ENCODE measurements around the gene BCAS2.

The BCAS2 gene

DNA sequence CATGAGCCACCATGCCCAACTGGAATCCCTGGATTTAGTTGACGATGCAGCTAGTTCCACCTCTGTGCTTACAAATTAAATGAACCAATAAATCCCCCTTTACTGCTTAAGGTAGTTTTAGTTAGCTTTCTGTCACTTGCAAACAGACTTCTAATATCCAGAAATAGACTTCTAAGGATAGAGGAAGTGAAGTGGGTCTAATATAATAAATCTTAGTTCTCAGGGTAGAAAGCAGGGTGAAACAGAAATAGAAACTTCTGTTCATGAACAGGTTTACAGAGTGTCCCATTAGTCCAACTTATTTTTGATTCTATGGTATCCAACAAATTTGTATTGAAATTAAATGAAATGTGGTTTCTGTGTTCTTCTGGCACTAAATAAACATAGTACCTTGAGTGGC is 20.1 kb downstream of the BCAS2 start:
- no peak overlapping the region for H3K4me3 ChIP-seq (ENCODE audit: low read length)
- TF ChIP-seq, protein P1, sequence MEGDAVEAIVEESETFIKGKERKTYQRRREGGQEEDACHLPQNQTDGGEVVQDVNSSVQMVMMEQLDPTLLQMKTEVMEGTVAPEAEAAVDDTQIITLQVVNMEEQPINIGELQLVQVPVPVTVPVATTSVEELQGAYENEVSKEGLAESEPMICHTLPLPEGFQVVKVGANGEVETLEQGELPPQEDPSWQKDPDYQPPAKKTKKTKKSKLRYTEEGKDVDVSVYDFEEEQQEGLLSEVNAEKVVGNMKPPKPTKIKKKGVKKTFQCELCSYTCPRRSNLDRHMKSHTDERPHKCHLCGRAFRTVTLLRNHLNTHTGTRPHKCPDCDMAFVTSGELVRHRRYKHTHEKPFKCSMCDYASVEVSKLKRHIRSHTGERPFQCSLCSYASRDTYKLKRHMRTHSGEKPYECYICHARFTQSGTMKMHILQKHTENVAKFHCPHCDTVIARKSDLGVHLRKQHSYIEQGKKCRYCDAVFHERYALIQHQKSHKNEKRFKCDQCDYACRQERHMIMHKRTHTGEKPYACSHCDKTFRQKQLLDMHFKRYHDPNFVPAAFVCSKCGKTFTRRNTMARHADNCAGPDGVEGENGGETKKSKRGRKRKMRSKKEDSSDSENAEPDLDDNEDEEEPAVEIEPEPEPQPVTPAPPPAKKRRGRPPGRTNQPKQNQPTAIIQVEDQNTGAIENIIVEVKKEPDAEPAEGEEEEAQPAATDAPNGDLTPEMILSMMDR (conservative IDR thresholded peaks at IDR 0.05; ENCODE audit: low read depth, low read length): no peak
- no peak for DNase-seq (ENCODE audit: low read depth)

DNA sequence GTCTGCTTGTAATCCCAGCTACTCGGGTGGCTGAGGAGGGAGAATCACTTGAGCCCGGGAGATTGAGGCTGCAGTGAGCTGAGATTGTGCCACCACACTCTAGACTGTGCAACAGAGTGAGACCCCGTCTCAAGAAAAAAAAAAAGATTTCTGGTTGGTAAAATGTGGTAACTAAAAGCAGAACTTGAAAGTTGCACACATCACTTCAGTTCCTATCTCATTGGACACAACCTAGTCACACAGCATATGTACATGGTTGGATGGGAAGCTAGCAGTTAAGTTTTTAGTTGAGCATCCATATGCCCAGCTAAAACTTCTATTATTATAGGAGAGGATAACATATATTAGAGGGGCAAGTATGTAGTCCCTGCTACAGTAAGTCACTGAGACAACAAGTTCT is 22.1 kb downstream of the BCAS2 start:
- no peak overlapping the region for H3K4me3 ChIP-seq (ENCODE audit: low read length)
- TF ChIP-seq, protein P1 (conservative IDR thresholded peaks at IDR 0.05; ENCODE audit: low read depth, low read length): no peak
- no peak for DNase-seq (ENCODE audit: low read depth)

DNA sequence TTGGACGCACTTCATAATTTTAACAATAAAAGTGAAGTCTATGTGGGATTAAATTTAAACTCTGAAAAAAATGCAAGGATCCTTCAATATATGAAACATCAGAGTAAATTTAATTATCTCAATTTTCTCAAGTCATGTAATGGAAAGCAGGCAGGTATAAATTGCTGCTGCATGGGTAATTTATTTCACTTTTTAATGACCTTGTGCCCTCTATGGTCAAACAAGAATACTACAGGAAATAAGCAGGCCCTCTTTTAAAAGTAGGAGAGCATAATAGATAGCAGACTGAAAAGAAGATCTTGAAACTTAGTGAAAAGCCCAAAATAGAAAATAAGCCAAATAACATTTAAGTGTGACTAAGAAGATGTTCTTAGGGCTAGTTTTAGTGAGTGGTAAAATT is 22.9 kb downstream of the BCAS2 start:
- DNase-seq (ENCODE audit: low read depth): no peak
- no peak overlapping the region for H3K4me3 ChIP-seq (ENCODE audit: low read length)
- TF ChIP-seq, protein P1 (conservative IDR thresholded peaks at IDR 0.05; ENCODE audit: low read depth, low read length): peak; percentile 37

DNA sequence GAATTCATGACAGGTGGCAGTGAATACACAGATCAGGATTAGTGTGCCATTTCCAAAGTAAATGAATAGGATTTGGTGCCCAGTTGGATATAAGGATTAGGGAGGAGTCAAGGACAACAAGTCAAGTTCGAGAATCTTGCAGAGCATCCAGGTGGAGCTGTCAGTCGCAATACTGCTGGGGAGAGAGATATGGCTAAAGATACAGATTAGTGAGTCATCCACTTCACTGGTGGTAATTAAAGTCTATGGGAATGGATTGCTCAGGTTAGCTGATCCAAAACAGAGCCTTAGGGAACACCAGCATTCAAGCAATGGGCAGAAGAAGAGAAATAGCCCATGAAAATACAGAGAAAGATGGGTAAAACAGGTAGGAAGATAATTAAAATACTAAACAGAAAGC is 26.8 kb downstream of the BCAS2 start:
- H3K4me3 ChIP-seq (ENCODE audit: low read length): no peak overlapping the region
- DNase-seq (ENCODE audit: low read depth): no peak
- TF ChIP-seq, protein P1 (conservative IDR thresholded peaks at IDR 0.05; ENCODE audit: low read depth, low read length): no peak

DNA sequence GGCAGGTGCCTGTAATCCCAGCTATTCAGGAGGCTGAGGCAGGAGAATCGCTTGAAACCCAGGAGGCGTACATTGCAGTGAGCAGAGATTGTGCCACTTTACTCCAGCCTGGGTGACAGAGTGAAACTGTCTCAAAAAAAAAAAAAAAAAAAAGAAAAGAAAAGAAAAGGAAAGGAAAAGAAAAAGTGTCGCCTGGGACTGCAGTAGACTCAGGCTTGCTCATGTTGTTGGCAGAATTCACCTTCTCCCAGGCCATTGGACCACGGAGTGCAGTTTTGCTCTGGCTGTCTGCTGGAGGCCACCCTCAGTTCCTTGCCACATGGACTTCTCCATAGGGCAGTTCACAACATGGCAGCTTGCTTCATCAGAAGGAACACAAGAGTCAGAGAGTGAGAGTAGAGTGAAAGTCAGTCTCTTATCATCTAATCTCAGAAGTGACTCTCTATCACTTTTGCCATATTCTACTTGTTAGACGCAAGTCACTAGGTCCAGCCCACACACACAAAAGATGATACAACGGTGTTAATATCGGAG is 29.2 kb downstream of the BCAS2 start:
- H3K4me3 ChIP-seq (ENCODE audit: low read length): no peak overlapping the region
- TF ChIP-seq, protein P1 (conservative IDR thresholded peaks at IDR 0.05; ENCODE audit: low read depth, low read length): no peak
- DNase-seq (ENCODE audit: low read depth): no peak

DNA sequence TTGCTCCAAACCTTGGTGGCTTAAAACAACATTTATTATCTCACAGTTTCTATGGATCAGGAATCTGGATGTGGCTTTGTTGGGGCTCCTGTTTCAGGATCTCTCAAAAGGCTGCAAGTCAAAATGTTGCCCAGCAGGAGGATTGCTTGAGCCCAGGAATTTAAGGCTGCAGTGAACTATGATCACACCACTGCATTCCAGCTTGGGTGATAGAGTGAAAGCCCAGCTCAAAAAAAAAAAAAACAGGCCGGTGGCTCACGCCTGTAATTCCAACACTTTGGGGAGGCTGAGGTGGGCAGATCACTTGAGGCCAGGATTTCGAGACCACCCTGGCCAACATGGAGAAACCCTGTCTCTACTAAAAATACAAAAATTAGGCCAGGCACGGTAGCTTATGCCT is 30.0 kb downstream of the BCAS2 start:
- no peak for DNase-seq (ENCODE audit: low read depth)
- no peak overlapping the region for H3K4me3 ChIP-seq (ENCODE audit: low read length)
- TF ChIP-seq, protein P1 (conservative IDR thresholded peaks at IDR 0.05; ENCODE audit: low read depth, low read length): no peak

DNA sequence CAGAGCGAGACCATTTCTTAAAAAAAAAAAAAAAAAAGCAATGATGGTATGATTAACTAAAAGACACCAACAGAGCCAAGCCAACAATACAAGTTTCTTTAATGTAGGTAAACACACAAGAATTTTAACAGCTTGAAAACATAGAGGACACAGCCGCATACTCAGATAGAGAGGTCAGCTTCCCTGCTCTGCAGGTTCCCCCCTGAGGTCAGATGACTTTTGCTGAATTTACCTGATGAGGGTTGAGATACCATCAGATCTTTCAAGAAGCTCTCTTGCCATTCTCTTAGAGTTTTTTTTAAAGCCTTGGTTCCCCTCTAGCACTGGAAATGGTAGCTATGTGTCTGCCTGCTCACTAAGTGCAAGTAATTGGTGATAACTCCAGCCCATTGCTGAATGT is 31.1 kb downstream of the BCAS2 start:
- no peak overlapping the region for H3K4me3 ChIP-seq (ENCODE audit: low read length)
- TF ChIP-seq, protein P1 (conservative IDR thresholded peaks at IDR 0.05; ENCODE audit: low read depth, low read length): no peak
- DNase-seq (ENCODE audit: low read depth): no peak
